Neural progenitor cell (in vitro differentiated cells): ENCODE data around the gene ADAMTSL1. TPM values are rescaled to one million over a fixed set of nuclear protein-coding genes. Genes with fewer than 3 reads are reported as not detected.

Experiments used
- DNase-seq: peaks from one replicate; pipeline ENCODE4 v3.0.0-alpha.2; 2016; ENCODE audit warnings: low spot score
- H2AFZ ChIP-seq: fragments of 200-600 bp; sonication (generic); replicated peaks from 2 replicates; pipeline ENCODE4 v1.6.1; 2016; ENCODE audit warnings: antibody characterized with exemption
- H3F3A ChIP-seq: fragments of 200-600 bp; sonication (generic); 2 replicates; pipeline ENCODE4 v1.6.1; 2016; ENCODE audit warnings: antibody characterized with exemption, low read depth
- H3K27ac ChIP-seq: fragments of 200-600 bp; sonication (generic); 2 replicates; pipeline ENCODE4 v1.5.1; 2016; ENCODE audit warnings: mild to moderate bottlenecking
- H3K27me3 ChIP-seq: fragments of 200-600 bp; sonication (generic); 2 replicates; pipeline ENCODE4 v1.6.1; 2016; ENCODE audit warnings: mild to moderate bottlenecking, moderate library complexity
- H3K36me3 ChIP-seq: fragments of 200-600 bp; sonication (generic); 2 replicates; pipeline ENCODE4 v1.5.1; 2016
- H3K4me1 ChIP-seq: fragments of 200-600 bp; sonication (generic); 2 replicates; pipeline ENCODE4 v1.6.1; 2016; ENCODE audit warnings: mixed run types
- H3K4me2 ChIP-seq: fragments of 200-600 bp; sonication (generic); 2 replicates; pipeline ENCODE4 v1.6.1; 2016
- H3K4me3 ChIP-seq: fragments of 200-600 bp; sonication (generic); 2 replicates; pipeline ENCODE4 v1.5.1; 2016
- H3K79me2 ChIP-seq: fragments of 200-600 bp; sonication (generic); 2 replicates; pipeline ENCODE4 v1.6.1; 2016; ENCODE audit warnings: low read depth
- H3K9ac ChIP-seq: fragments of 200-600 bp; sonication (generic); 2 replicates; pipeline ENCODE4 v1.6.1; 2016
- H3K9me3 ChIP-seq: fragments of 200-600 bp; sonication (generic); 2 replicates; pipeline ENCODE4 v1.5.1; 2016; ENCODE audit warnings: low read depth
- H4K20me1 ChIP-seq: fragments of 200-600 bp; sonication (generic); 2 replicates; pipeline ENCODE4 v1.6.1; 2016; ENCODE audit warnings: low read depth
- H3K27ac Mint-ChIP-seq: 3 replicates; pipeline ENCODE4 v1.8.0; 2021; ENCODE audit warnings: mixed read lengths
- H3K27me3 Mint-ChIP-seq: 2 replicates; pipeline ENCODE4 v1.8.0; 2022; ENCODE audit warnings: low read depth, mild to moderate bottlenecking, inconsistent platforms, moderate library complexity, mixed read lengths; ENCODE audit not compliant: insufficient read depth
- H3K36me3 Mint-ChIP-seq: 3 replicates; pipeline ENCODE4 v1.8.0; 2021; ENCODE audit warnings: mixed read lengths
- H3K4me1 Mint-ChIP-seq: 3 replicates; pipeline ENCODE4 v1.8.0; 2021; ENCODE audit warnings: mixed read lengths
- H3K4me3 Mint-ChIP-seq: 3 replicates; pipeline ENCODE4 v1.8.0; 2021; ENCODE audit warnings: mild to moderate bottlenecking, moderate library complexity, mixed read lengths
- H3K9me3 Mint-ChIP-seq: 3 replicates; pipeline ENCODE4 v1.8.0; 2020; ENCODE audit warnings: mixed read lengths
- CTCF ChIP-seq: fragments of 200-600 bp; sonication (generic); IDR thresholded peaks from 2 replicates; pipeline ENCODE4 v1.5.1; 2017; ENCODE audit warnings: antibody characterized with exemption, mild to moderate bottlenecking
- EZH2 ChIP-seq: fragments of 200-600 bp; sonication (generic); IDR thresholded peaks from 2 replicates; pipeline ENCODE4 v1.6.1; 2017; ENCODE audit warnings: antibody characterized with exemption, mild to moderate bottlenecking, moderate library complexity
- EZH2phosphoT487 ChIP-seq: fragments of 200-600 bp; sonication (generic); IDR thresholded peaks from 2 replicates; pipeline ENCODE4 v1.6.1; 2017; ENCODE audit warnings: antibody characterized with exemption
- total RNA-seq: library from RNA; depleted of rRNA; stranded (reverse); fragments of >200 nt; gene quantifications from 2 replicates; pipeline ENCODE4 v1.2.3, GENCODE V29; 2015; ENCODE audit warnings: low replicate concordance

Gene ADAMTSL1
- total RNA-seq, 1 donor from 2014 or later: 0.73 TPM

- H3K27me3 Mint-ChIP-seq: peaks cover 4% of the 10 kb centered on the region
- Histone ChIP-seq H3K79me2 (no peaks in the 10 kb centered on the region), H3K27me3 (no peaks in the 10 kb centered on the region), H3K9me3 (no peaks in the 10 kb centered on the region), H3K36me3 (no peaks in the 10 kb centered on the region), H2AFZ (no peak overlapping the region), H4K20me1 (no peaks in the 10 kb centered on the region), H3K4me3 (no peak overlapping the region), H3F3A (no peaks in the 10 kb centered on the region), H3K27ac (no peak overlapping the region), H3K9ac (no peak overlapping the region), H3K4me2 (no peak overlapping the region), H3K4me1 (no peaks in the 10 kb centered on the region)
- no peak overlapping the region for H3K4me3 Mint-ChIP-seq
- DNase-seq: no peak
- no peak for TF ChIP-seq EZH2phosphoT487
- no peak for TF ChIP-seq CTCF
- no peak for TF ChIP-seq EZH2
- no peaks in the 10 kb centered on the region for H3K36me3 Mint-ChIP-seq
- H3K27ac Mint-ChIP-seq: no peak overlapping the region
- no peaks in the 10 kb centered on the region for H3K9me3 Mint-ChIP-seq
- peaks cover 13% of the 10 kb centered on the region for H3K4me1 Mint-ChIP-seq
Measured at GRCh38 chr9:18749711-18750110, 275.8 kb downstream of the ADAMTSL1 start.

- Histone ChIP-seq H3K79me2 (no peaks in the 10 kb centered on the region), H3K4me2 (no peak overlapping the region), H3K36me3 (no peaks in the 10 kb centered on the region), H3K9ac (no peak overlapping the region), H4K20me1 (no peaks in the 10 kb centered on the region), H3K4me1 (no peaks in the 10 kb centered on the region), H3F3A (no peaks in the 10 kb centered on the region), H3K4me3 (no peak overlapping the region), H3K27ac (no peak overlapping the region), H3K9me3 (no peaks in the 10 kb centered on the region), H2AFZ (no peak overlapping the region), H3K27me3 (no peaks in the 10 kb centered on the region)
- TF ChIP-seq CTCF: no peak
- no peak for TF ChIP-seq EZH2phosphoT487
- TF ChIP-seq EZH2: no peak
- Mint-ChIP-seq H3K4me1 (no peaks in the 10 kb centered on the region), H3K36me3 (no peaks in the 10 kb centered on the region), H3K9me3 (no peaks in the 10 kb centered on the region), H3K27me3 (peaks cover 2% of the 10 kb centered on the region), H3K4me3 (no peak overlapping the region), H3K27ac (no peak overlapping the region)
- DNase-seq: no peak
Measured at GRCh38 chr9:18753904-18754303, 280.0 kb downstream of the ADAMTSL1 start.

- Histone ChIP-seq H3K79me2 (no peaks in the 10 kb centered on the region), H3K4me1 (no peaks in the 10 kb centered on the region), H3K27ac (no peak overlapping the region), H3K9ac (no peak overlapping the region), H2AFZ (no peak overlapping the region), H3F3A (no peaks in the 10 kb centered on the region), H3K9me3 (no peaks in the 10 kb centered on the region), H3K4me2 (no peak overlapping the region), H3K27me3 (no peaks in the 10 kb centered on the region), H3K36me3 (no peaks in the 10 kb centered on the region), H4K20me1 (no peaks in the 10 kb centered on the region), H3K4me3 (no peak overlapping the region)
- no peaks in the 10 kb centered on the region for H3K9me3 Mint-ChIP-seq
- no peaks in the 10 kb centered on the region for H3K36me3 Mint-ChIP-seq
- no peak overlapping the region for H3K27ac Mint-ChIP-seq
- H3K27me3 Mint-ChIP-seq: peaks cover under 1% of the 10 kb centered on the region
- no peak overlapping the region for H3K4me3 Mint-ChIP-seq
- no peaks in the 10 kb centered on the region for H3K4me1 Mint-ChIP-seq
- DNase-seq: no peak
- TF ChIP-seq EZH2phosphoT487: no peak
- no peak for TF ChIP-seq EZH2
- no peak for TF ChIP-seq CTCF
Measured at GRCh38 chr9:18754537-18754936, 280.6 kb downstream of the ADAMTSL1 start.
